Measurements from ENCODE around the gene MYBPC3. TPM values are rescaled to one million over a fixed set of nuclear protein-coding genes. Genes with fewer than 3 reads are reported as not detected.
"Not testable (repeated sequence)": the region's sequence is repeated elsewhere in the genome, so short reads cannot be mapped to it uniquely, and the experiment has no call there.

The MYBPC3 gene
- total RNA-seq, 1 donor from 2014 or later = not detected

DNA sequence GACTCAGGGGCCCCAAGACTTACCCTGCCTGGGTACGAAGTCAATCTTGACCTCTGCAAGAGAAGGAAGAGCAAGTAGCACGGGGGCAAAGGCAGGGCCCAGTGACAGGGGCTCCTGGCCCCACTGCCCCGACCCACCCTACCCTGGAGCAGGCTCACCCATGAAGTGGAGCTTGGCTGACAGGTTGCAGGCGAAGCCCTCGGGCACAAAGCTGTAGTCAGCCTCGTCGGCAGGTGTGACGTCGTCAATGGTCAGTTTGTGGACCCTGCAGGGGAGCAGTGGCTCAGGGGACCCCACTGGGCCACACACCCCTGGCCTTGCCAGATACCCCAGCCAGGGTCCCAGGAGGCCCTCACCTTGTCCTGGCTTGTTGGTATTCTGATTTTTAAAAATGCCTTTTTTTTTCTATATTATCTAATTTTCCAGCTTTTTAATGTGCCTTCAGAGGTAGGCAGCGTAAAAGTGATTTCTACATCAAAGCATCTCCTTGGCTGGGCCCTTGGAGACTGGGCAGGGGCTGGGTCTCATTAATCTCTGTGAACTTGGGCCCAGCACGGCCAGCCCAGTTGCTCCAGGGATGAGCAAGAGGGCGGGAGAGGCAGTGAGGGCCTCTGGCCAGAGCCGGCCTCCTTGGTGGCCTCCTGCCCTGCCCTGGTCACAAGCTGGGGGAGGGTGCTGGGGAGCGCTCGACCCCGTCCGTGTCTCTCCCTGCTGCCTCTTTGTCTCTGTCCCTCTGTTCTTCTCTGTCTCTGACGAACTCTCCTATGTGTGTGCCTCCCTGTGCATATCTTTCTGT, 11.3 kb downstream of the MYBPC3 start:
- intact Hi-C loops (cut with micrococcal nuclease) = no loop called here

DNA sequence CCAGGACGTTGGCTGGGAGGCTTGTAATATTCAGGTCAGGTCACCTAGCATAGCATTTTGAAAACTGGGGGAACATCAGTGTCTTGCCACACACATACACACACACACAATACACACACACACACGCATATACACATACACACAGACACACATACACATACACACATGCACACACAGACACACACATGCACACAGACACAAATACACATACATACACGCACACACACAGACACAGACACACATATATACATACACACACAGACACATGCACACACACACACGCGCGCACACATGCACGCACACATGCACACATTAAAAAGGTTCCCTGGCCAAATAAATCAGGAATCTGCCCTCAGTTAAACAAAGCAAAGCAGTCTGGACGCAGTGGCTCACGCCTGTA, 12.5 kb downstream of the MYBPC3 start:
- intact Hi-C loops (cut with micrococcal nuclease) = no loop called here

DNA sequence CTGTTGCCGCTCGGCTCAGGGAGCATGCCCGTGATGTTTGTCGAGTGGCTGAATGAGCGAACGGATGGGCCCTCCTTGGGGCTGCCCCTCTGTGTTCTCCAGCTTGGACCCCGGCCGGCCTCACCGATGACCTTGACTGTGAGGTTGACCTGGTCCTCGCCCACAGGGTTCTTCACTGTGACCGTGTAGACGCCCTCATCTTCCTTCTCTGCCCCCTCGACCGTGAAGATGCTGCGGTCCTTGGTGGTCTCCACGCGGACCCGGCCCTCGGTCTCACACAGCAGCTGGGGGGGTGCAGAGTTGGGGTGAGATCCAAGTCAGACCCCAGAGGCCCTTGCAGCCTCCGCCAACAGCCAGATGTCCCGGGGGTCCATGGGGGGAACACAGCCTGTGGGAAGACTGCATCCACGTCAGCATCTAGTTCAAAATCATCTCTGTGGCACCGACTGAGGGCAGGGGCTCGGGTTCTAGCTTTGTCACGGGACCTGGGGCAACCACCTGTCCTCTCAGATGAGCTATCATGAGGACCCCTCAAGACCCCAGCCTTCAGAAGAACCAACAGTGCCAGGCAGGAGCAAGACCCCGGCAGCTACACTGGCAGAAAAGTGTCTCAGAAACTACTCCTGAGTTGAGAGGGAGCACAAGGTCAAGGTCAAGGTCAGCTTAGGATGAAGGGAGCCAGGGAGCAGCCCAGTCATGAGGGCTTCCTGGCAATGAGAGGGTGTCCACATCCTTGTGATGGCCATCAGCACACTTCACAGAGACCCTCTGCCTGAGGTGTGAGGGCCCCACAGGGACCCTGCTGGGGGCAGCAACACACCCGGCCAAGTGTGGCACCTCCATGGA, 13.9 kb downstream of the MYBPC3 start:
- intact Hi-C loops (cut with micrococcal nuclease) = no loop called here

DNA sequence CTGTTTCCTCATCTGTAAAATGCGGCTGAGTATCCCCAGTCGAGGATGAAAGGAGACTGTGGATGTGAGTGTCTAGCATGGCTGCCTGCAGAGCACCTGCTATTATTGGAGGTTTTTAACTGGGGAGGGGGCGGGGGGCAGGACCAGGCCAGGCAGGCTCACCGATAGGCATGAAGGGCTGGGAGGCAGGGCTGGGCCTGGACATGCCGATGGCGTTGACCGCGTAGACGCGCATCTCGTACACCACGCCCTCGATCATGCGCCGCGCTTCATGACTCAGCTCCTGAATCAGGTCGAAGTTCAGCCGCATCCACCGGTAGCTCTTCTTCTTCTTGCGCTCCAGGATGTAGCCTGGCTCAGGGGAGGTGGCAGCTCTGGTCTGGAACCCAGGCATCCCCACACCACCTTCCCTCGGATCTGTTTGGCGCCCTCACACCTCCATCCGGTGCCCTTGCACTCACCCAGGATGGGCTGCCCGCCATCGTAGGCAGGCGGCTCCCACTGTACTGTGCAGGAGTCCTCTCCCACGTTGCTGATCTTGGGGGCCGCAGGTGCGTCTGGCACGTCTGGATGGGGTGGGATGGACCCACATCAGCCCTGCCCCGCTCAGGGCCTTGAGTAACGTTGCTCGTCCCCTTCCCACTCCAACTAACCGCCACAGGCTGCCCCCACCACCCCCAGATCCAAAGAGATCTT, 15.1 kb downstream of the MYBPC3 start:
- intact Hi-C loops (cut with micrococcal nuclease) = no loop called here

DNA sequence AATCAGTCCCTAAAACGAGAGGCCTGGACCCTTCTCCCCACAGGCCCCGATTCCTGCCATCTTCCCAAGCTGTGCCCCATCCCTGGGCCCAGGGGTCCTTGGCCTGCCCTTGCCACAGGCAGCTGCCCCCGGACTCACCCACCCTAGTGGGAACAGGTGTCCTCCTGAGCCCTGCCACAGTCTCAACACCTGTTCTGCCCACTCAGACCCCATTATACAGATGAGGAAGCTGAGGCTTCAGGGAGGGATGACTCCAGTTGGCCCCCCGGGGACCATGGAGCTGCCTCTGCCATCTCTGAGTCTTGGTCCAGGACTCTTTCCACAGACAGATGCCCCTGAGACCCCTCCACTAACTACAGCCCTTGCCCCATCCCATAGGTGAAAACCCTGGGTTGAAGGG, 15.9 kb downstream of the MYBPC3 start:
- intact Hi-C loops (cut with micrococcal nuclease) = no loop called here

DNA sequence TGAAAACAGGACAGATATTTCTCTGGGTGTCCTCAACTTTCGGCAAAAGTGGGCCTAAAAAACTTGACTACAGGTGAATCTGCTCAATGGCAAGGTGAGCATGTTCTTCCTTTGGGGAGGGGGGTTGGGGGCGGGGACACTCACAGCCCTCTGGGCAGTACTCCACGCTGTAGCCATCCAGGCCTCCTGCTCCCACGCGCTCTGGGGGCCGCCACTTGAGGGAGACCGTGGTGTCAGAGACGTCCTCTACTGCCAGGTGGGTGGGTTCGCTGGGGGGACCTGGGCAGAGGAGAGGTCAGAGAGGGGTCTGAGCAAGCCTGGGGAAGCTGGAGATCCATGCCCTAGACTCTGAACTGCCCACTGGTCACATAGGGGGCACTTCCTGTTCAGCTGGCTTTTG, 16.8 kb downstream of the MYBPC3 start:
- intact Hi-C loops (cut with micrococcal nuclease) = no loop called here

DNA sequence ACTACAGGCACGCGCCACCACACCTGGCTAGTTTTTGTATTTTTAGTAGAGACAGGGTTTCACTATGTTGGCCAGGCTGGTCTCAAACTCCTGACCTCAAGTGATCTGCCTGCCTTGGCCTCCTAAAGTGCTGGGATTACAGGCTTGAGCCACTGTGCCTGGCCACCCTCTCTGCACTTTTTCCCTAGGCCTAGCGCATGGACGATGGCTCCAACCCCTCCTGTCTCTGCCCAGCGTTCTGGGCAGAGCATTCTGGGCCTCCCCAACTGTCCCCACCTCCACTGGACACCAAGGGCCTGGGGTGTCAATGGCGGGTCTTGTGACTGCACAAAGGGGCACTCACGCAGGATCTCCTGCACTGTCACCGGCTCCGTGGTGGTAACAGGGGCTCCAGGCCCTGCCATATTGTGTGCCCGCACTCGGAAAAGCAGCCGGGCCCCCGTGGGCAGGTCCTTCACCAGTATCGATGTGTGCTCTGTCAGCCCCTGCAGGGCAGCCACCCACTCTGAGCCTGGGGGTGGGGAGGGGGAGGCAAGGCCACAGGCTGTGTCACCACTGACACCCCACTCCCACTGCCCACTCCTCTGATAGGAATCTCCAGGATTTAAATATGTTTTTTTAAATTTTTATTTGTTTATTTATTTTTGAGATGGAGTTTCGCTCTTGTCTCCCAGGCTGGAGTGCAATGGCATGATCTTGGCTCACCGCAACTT, 17.6 kb downstream of the MYBPC3 start:
- intact Hi-C loops (cut with micrococcal nuclease) = not testable (repeated sequence)

DNA sequence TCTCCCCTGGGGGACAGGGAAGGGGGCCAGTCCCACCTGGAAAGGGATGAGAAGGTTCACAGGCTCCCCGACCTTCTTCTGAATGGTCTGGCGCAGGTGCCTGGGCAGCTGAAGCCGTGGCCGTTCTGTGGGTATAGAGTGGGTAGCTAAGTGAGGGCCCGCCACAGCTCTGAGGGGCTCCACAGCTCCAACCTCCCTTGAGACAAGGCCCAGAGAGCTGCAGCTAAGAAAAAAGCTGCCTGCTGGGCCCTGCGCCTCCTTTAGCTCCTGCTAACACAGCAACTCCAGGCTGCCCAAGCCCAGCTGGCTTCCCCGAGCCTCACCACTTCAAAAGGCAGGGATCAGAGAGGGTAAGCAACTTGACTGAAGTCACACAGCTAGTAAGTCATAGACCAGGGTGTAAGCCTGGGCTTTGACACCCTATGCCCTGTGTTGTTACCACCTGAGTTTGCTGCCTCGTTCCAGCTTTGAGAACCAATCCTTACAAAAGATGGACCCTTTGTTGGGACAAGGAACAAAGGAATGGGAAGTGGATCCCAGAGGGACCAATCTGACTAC, 18.5 kb downstream of the MYBPC3 start:
- intact Hi-C loops (cut with micrococcal nuclease) = no loop called here

DNA sequence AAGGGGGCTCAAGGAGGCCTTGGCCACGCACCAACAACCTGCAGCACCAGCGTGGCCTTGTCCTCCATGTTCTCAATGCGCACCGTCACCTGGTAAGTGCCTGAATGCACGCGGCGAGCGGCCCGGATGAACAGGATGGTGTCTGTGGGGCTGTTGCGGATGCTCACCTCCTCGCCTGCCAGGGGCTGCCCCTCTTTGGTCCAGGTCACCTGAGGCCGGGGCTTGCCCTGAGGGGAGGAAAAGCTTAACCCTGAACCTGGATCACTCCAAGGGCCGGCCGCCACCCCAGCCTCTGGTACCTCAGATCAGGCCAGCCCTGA, 19.0 kb downstream of the MYBPC3 start:
- intact Hi-C loops (cut with micrococcal nuclease) = no loop called here

DNA sequence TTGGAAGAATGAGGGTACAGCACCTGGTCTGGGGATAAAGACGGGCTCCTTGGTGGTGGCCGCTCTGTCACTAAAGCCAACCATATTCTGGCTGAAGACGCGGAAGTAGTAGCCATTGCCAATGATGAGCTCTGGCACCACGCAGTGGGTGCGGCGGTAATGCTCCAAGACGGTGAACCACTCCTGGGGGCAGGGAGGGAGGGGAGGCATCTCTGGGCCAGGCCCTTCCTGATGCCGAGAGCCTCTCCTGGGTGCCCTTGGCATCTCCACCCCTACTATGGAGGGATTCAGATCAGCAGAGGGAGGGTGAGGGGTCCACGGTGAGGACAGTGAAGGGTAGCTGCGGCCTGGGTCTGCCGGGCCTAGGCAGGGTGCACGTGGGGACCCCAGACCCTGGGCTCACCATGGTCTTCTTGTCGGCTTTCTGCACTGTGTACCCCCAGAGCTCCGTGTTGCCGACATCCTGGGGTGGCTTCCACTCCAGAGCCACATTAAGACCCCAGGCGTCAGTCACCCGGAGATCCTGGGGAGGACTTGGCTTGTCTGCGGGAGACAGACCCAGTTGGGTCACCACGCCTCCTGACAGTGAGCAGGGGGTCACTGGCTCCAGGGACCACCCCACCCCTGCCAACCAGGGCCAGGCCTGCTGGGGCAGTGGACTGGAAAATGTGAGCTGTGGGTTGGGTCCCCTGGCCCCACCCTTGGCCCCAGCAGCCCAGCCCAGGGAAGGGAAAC, 19.5 kb downstream of the MYBPC3 start:
- intact Hi-C loops (cut with micrococcal nuclease) = no loop called here

DNA sequence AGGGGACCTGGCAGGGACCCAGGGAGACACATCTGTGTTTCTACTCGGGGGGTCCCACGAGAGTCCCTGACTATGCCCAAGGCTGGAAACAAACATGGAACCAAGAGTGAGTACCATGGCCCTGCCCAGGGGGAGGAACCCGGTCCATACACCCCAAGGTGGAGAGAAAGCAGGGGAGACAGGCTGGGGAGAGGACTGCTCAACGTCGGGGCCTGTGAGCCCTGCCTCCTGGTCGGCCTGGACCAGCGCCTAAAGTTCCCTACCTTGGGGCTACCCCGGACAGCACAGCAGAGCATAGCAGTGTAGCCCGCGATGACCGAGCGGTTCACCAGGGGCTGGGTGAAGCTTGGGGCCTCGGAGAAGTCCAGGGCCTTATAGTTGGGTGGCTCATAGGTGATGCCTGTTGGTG, 20.2 kb downstream of the MYBPC3 start:
- intact Hi-C loops (cut with micrococcal nuclease) = no loop called here

DNA sequence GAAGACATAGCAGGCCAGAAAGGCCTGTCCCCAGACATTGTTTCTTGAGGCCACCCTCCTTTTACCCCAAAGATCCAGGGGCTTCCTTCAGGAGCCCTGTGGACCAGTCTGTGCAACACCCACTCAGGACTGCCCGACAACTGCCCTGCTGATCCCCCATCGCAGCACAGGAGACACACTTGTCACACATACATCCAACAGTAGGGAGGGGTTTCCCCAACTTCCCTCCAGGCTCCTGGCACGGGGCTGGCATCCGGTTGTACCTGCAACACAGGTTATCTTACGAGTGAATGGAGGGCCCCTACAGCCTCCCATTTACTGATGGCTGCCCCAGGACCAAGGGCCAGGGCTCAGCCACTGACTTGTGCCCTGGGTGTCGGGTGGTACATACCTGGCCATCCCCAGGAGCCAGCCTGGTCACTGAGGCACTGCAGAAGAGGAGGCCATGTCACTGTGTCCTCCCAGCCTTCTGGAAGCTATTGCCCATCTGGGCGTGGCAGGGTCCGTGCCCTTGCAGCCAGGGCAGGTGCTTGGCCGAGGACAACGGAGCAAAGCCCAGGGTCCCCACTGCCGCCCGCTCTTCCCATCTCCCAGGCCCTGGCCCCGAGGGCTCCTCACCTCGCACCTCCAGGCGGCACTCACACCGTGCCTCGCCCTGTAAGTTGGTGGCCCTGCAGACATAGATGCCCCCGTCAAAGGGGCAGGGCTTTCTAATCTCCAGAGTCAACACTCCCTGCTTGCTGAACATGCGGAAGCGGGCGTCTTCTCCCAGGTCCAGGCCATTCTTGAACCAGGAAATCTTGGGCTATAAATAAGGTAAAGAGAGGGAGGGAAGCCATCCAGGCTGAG, 20.8 kb downstream of the MYBPC3 start:
- intact Hi-C loops (cut with micrococcal nuclease) = no loop called here

DNA sequence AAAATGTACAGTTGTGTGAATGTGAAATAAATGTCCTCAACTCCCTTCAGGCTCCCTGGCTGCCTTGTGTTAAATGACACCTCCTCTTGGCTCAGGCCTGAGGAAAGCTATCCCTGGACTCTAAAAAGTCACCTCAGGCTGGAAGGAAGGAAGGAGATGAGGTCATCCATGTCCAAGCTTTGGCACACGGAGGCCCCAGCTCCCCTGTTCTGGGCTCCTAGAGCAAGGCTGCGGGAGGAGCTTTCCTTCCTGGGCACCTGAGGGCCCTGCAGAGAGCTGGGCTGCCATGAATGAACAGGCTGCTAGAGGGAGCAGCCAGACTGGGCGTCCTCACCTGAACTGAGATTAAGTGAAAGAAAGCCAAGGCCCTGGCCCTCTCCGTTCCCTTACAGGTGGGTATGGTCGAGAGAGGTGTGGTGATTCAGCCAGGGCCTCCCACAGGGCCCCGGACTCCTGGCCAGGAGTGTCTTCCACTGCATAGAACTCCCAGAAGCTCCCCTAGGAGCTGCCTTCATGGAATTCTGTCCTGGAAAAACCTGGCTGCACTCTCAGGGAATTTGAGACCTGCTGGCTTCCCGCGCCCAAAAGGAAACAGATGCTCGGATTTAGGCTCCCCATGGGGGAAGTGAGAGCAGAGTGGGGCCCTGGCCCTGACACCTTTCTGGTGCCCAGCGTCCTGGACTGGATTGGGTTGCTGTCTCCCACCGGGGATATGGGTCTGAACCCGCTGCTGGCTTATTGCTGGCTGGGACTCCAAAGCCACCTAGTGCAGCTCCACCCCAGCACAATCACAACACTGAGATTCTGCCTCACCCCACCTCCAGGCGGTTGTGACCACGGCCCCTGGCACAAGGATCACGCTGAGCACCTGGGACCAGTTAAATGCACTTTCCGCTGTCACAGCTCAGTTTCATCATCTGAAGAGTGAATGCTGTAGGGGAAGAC, 22.2 kb downstream of the MYBPC3 start:
- intact Hi-C loops (cut with micrococcal nuclease) = no loop called here

DNA sequence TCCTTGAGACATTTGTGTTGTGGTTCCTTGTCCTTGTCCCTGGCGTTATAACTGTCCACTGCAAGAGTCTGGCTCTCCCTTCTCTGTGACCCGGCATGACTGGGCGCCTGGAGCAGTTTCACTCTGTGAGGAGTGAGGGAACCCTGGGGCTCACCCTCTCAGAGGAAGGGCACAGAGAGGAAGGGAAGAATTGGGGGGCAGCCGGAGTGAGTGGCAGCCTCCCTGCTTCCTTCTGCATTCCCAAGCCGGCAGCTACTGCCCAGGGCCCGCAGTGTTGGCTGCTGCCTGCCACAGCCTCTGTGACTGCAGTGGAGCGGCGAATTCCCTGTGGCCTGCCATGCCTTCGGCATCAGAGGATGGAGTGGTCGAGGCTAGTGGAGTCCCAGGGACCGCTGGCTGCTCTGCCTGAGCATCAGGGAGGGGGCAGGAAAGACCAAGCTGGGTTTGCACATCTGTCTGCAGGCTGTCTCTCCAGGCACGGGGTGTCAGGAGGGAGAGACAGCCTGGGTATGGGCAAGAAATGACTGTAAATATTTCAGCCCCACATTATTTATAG, 23.0 kb downstream of the MYBPC3 start:
- intact Hi-C loops (cut with micrococcal nuclease) = no loop called here

DNA sequence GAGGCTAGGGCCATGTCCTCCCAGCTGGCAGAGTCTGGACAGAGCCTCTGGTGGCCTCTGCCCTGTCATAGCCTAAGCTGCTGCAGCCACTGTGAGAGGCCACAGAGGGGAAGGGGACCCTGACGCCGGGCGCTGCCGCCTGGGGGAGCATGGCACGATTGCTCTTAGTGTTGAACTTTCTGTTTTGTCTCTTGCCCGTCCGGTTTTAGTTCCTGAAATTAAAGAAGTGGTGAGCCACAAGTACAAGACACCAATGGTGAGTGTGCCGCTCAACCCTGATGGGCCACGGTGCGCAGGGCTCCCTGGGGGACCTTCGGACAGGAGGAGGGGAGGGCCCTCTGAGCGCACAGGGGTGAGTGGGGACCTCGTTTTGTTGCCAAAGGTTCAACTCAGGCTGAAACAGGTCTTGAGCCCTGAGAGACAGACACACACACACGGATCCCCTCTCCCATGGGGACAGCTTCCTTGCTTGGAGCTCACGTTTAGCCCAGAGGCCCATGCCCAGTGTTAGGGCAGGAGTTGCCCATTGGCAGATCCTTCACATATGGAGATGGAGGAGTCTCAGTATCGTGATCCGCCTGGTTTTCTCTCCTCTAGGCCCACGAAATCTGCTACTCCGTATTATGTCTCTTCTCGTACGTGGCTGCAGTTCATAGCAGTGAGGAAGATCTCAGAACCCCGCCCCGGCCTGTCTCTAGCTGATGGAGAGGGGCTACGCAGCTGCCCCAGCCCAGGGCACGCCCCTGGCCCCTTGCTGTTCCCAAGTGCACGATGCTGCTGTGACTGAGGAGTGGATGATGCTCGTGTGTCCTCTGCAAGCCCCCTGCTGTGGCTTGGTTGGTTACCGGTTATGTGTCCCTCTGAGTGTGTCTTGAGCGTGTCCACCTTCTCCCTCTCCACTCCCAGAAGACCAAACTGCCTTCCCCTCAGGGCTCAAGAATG, 23.8 kb downstream of the MYBPC3 start:
- intact Hi-C loops (cut with micrococcal nuclease) = no loop called here

DNA sequence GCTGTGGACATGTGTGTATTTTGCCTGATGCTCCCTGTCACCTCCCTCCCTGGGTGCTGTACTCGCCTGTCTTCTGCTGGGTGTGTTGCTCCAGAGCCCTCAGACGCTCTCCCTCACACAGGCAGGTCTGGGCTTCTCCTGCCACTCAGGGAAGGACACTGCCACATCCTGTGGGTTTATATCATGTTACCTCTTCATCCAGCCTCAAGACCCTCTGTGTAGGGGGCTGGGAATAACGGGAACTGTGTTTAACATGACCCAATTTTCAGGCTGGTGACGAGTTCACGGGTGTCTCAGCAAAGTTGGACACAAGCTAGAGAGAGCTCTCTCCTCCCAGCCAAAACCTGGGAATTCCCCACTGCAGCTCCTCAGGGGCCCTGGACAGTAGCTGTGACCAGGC, 24.6 kb downstream of the MYBPC3 start:
- intact Hi-C loops (cut with micrococcal nuclease) = no loop called here

DNA sequence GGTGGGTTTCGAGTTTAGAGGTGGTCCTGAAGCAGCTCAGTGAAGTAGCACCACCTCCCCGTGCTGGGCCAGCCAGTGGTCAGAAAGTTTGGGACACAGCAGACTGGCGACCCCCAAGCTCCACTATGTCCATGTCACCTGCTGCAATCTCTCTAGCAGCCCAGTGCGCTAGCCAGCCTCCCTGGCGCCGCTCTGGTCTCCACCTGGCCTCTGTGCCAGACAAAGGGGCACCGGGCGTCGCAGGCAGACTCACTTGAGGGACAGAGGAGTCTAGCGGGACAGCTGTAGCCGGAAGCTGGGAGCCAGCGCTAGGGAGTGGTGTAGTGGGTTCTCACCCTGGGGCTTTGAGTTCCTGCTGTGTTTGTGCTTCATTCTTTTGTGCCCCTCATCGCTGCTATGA, 25.5 kb downstream of the MYBPC3 start:
- intact Hi-C loops (cut with micrococcal nuclease) = no loop called here

All from T-helper 1 cell treated with Interleukin-12 subunit alpha and Interleukin-12 subunit beta and Interleukin-4 antibody, amounts not matched to agents 30 ng/mL and 1 ng/mL, for 36 hours (primary cell).